Parathyroid adenoma (tissue), 2 donors: ENCODE results near the gene TGFBR3.

ENCODE experiments used
- H2AFZ ChIP-seq: fragments of 300-600 bp; sonication (generic); one replicate; pipeline ENCODE4 v1.7.0; 2017; ENCODE audit warnings: antibody characterized with exemption, mild to moderate bottlenecking
- H3K27ac ChIP-seq: fragments of 300-600 bp; sonication (generic); one replicate; pipeline ENCODE4 v1.7.0; 2017
- H3K27me3 ChIP-seq: fragments of 300-600 bp; sonication (generic); one replicate; pipeline ENCODE4 v1.7.0; 2017; ENCODE audit warnings: low read length; ENCODE audit not compliant: control insufficient read depth, insufficient read depth
- H3K36me3 ChIP-seq: fragments of 300-600 bp; sonication (generic); one replicate; pipeline ENCODE4 v1.7.0; 2017; ENCODE audit warnings: low read length; ENCODE audit not compliant: control insufficient read depth, insufficient read depth
- H3K4me1 ChIP-seq: fragments of 300-600 bp; sonication (generic); one replicate; pipeline ENCODE4 v1.7.0; 2017; ENCODE audit warnings: control low read depth
- H3K4me2 ChIP-seq: fragments of 300-600 bp; sonication (generic); one replicate; pipeline ENCODE4 v1.7.0; 2017; ENCODE audit warnings: low read length
- H3K4me3 ChIP-seq: fragments of 300-600 bp; sonication (generic); one replicate; pipeline ENCODE4 v1.7.0; 2017; ENCODE audit warnings: low read depth, low read length
- H3K79me2 ChIP-seq: fragments of 300-600 bp; sonication (generic); one replicate; pipeline ENCODE4 v1.7.0; 2017; ENCODE audit warnings: control low read depth
- H3K9ac ChIP-seq: fragments of 300-600 bp; sonication (generic); one replicate; pipeline ENCODE4 v1.7.0; 2017; ENCODE audit warnings: mild to moderate bottlenecking
- H3K9me3 ChIP-seq: fragments of 300-600 bp; sonication (generic); one replicate; pipeline ENCODE4 v1.7.0; 2017; ENCODE audit warnings: low read length; ENCODE audit not compliant: control insufficient read depth
- CTCF ChIP-seq: fragments of 300-600 bp; sonication (generic); IDR thresholded peaks from one replicate; pipeline ENCODE4 v1.7.0; 2017; ENCODE audit warnings: antibody characterized with exemption, mild to moderate bottlenecking
- donor health status: primary hyperparathyroidism.

Gene TGFBR3

GRCh38 chr1:91679446-91679845, 206.5 kb downstream of the TGFBR3 start:
- Histone ChIP-seq H3K9me3 (no peaks in the 10 kb centered on the region), H2AFZ (no peak overlapping the region), H3K36me3 (no peaks in the 10 kb centered on the region), H3K4me1 (no peaks in the 10 kb centered on the region), H3K79me2 (no peaks in the 10 kb centered on the region), H3K27ac (no peak overlapping the region), H3K9ac (no peak overlapping the region), H3K4me3 (no peak overlapping the region), H3K27me3 (no peaks in the 10 kb centered on the region), H3K4me2 (no peak overlapping the region)
- TF ChIP-seq CTCF: no peak

GRCh38 chr1:91676030-91676429, 209.9 kb downstream of the TGFBR3 start:
- no peak overlapping the region for H2AFZ ChIP-seq
- H3K9ac ChIP-seq: no peak overlapping the region
- no peaks in the 10 kb centered on the region for H3K36me3 ChIP-seq
- no peak overlapping the region for H3K27ac ChIP-seq
- no peak overlapping the region for H3K4me2 ChIP-seq
- no peaks in the 10 kb centered on the region for H3K9me3 ChIP-seq
- no peaks in the 10 kb centered on the region for H3K27me3 ChIP-seq
- H3K4me3 ChIP-seq: no peak overlapping the region
- H3K79me2 ChIP-seq: no peaks in the 10 kb centered on the region
- H3K4me1 ChIP-seq: no peaks in the 10 kb centered on the region
- no peak for TF ChIP-seq CTCF

- Histone ChIP-seq H3K27ac (no peak overlapping the region), H3K4me1 (no peaks in the 10 kb centered on the region), H2AFZ (no peak overlapping the region), H3K36me3 (no peaks in the 10 kb centered on the region), H3K4me3 (no peak overlapping the region), H3K9ac (no peak overlapping the region), H3K4me2 (no peak overlapping the region), H3K79me2 (no peaks in the 10 kb centered on the region), H3K27me3 (no peaks in the 10 kb centered on the region), H3K9me3 (no peaks in the 10 kb centered on the region)
- TF ChIP-seq CTCF: no peak
These were observed 211.8 kb downstream of the TGFBR3 start for GRCh38 chr1:91674107-91674506.

- Histone ChIP-seq H3K9me3 (no peaks in the 10 kb centered on the region), H3K9ac (no peak overlapping the region), H3K27ac (no peak overlapping the region), H3K4me3 (no peak overlapping the region), H3K4me2 (no peak overlapping the region), H3K4me1 (no peaks in the 10 kb centered on the region), H3K27me3 (no peaks in the 10 kb centered on the region), H2AFZ (no peak overlapping the region), H3K36me3 (no peaks in the 10 kb centered on the region), H3K79me2 (no peaks in the 10 kb centered on the region)
- TF ChIP-seq CTCF: no peak
These were observed 212.3 kb downstream of the TGFBR3 start for GRCh38 chr1:91673613-91674012.

GRCh38 chr1:91672601-91673161, 213.3 kb downstream of the TGFBR3 start:
- H2AFZ ChIP-seq: no peak overlapping the region
- no peak overlapping the region for H3K27ac ChIP-seq
- no peak overlapping the region for H3K9ac ChIP-seq
- no peak for TF ChIP-seq CTCF
- H3K79me2 ChIP-seq: no peaks in the 10 kb centered on the region
- H3K4me3 ChIP-seq: no peak overlapping the region
- no peaks in the 10 kb centered on the region for H3K9me3 ChIP-seq
- no peaks in the 10 kb centered on the region for H3K4me1 ChIP-seq
- no peaks in the 10 kb centered on the region for H3K27me3 ChIP-seq
- H3K36me3 ChIP-seq: no peaks in the 10 kb centered on the region
- no peak overlapping the region for H3K4me2 ChIP-seq
